Ishikawa (cell line): ENCODE measurements around the gene RBSN.

ENCODE experiments used
- CEBPB ChIP-seq: IDR thresholded peaks from 2 replicates; pipeline ENCODE4 v1.6.1; 2012
- CREB1 ChIP-seq: IDR thresholded peaks from 2 replicates; pipeline ENCODE4 v1.6.1; 2012; ENCODE audit warnings: low read depth
- EGR1 ChIP-seq: IDR thresholded peaks from 2 replicates; pipeline ENCODE4 v1.6.1; 2012
- EP300 ChIP-seq: IDR thresholded peaks from 2 replicates; pipeline ENCODE4 v1.6.1; 2012; ENCODE audit warnings: borderline replicate concordance
- FOXM1 ChIP-seq: IDR thresholded peaks from 2 replicates; pipeline ENCODE4 v1.6.1; 2012; ENCODE audit warnings: low read depth, borderline replicate concordance
- NFIC ChIP-seq: IDR thresholded peaks from 2 replicates; pipeline ENCODE4 v1.6.1; 2012
- RAD21 ChIP-seq: IDR thresholded peaks from 2 replicates; pipeline ENCODE4 v1.6.1; 2012; ENCODE audit warnings: low read depth
- TAF1 ChIP-seq: IDR thresholded peaks from 2 replicates; pipeline ENCODE4 v1.6.1; 2012; ENCODE audit warnings: low read depth, mild to moderate bottlenecking
- TCF12 ChIP-seq: IDR thresholded peaks from 2 replicates; pipeline ENCODE4 v1.6.1; 2012; ENCODE audit warnings: low read depth
- TEAD4 ChIP-seq: IDR thresholded peaks from 2 replicates; pipeline ENCODE4 v1.6.1; 2012
- YY1 ChIP-seq: IDR thresholded peaks from 2 replicates; pipeline ENCODE4 v1.6.1; 2012; ENCODE audit warnings: low read depth
- ZBTB7A ChIP-seq: IDR thresholded peaks from 2 replicates; pipeline ENCODE4 v1.6.1; 2012; ENCODE audit warnings: low read depth
- TF ChIP-seq, protein P1 (sequence below): IDR thresholded peaks from 2 replicates; pipeline ENCODE4 v1.6.1; 2012
- TF ChIP-seq, protein P2 (sequence below): IDR thresholded peaks from 2 replicates; pipeline ENCODE4 v1.6.1; 2012; ENCODE audit warnings: low read depth, mild to moderate bottlenecking
- TF ChIP-seq, protein P3 (sequence below): IDR thresholded peaks from 2 replicates; pipeline ENCODE4 v1.6.1; 2012

The RBSN gene

DNA sequence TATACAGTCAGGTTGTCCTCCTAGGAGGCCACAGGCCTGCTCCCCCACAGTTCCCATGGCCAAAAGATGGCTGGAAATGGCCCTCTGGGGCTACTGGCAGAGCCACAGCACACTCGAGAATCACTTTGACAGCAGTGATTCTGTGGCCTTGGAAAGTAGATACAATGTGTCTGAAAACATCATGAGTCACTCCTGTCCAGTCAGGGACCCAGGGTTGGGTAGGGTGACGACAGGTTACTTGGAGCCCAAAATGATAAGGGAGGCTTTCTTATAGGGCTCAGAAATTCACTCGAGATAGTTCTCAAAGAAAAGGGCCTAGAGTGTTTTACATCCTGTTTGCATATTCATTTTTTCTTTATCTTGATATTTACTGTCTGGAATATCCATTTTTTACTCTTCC is 58.1 kb downstream of the RBSN start:
- TF ChIP-seq EP300 (no peak), TEAD4 (no peak), RAD21 (no peak), CREB1 (no peak), CEBPB (no peak), FOXM1 (no peak), TCF12 (no peak), TAF1 (no peak), ZBTB7A (no peak), YY1 (no peak), NFIC (no peak), EGR1 (no peak)
- TF ChIP-seq, protein P1, sequence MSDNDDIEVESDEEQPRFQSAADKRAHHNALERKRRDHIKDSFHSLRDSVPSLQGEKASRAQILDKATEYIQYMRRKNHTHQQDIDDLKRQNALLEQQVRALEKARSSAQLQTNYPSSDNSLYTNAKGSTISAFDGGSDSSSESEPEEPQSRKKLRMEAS: no peak
- TF ChIP-seq, protein P2, sequence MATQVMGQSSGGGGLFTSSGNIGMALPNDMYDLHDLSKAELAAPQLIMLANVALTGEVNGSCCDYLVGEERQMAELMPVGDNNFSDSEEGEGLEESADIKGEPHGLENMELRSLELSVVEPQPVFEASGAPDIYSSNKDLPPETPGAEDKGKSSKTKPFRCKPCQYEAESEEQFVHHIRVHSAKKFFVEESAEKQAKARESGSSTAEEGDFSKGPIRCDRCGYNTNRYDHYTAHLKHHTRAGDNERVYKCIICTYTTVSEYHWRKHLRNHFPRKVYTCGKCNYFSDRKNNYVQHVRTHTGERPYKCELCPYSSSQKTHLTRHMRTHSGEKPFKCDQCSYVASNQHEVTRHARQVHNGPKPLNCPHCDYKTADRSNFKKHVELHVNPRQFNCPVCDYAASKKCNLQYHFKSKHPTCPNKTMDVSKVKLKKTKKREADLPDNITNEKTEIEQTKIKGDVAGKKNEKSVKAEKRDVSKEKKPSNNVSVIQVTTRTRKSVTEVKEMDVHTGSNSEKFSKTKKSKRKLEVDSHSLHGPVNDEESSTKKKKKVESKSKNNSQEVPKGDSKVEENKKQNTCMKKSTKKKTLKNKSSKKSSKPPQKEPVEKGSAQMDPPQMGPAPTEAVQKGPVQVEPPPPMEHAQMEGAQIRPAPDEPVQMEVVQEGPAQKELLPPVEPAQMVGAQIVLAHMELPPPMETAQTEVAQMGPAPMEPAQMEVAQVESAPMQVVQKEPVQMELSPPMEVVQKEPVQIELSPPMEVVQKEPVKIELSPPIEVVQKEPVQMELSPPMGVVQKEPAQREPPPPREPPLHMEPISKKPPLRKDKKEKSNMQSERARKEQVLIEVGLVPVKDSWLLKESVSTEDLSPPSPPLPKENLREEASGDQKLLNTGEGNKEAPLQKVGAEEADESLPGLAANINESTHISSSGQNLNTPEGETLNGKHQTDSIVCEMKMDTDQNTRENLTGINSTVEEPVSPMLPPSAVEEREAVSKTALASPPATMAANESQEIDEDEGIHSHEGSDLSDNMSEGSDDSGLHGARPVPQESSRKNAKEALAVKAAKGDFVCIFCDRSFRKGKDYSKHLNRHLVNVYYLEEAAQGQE: no peak
- TF ChIP-seq, protein P3, sequence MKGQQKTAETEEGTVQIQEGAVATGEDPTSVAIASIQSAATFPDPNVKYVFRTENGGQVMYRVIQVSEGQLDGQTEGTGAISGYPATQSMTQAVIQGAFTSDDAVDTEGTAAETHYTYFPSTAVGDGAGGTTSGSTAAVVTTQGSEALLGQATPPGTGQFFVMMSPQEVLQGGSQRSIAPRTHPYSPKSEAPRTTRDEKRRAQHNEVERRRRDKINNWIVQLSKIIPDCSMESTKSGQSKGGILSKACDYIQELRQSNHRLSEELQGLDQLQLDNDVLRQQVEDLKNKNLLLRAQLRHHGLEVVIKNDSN: no peak

DNA sequence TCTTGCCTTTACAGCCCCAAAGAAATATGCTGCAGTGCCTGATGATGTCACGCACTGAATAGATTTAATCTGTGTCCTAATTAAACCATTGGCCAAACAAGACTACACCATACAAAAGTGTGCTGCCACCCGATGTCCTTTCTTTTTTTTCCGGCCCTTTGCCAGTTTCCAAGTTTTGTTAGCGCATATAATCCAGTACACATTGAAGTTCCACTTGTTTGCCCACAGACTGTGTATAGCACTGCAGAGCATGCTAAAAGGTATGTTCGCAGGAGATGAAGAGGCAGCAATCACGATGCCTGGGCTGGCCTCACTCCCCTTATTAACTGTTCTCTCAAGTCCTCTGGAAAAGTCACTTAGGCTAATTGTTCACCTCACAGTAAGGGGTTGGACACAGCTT is 60.6 kb downstream of the RBSN start:
- TF ChIP-seq, protein P1: no peak
- TF ChIP-seq, protein P3: no peak
- TF ChIP-seq TAF1 (no peak), EGR1 (no peak), RAD21 (no peak), CREB1 (no peak)

DNA sequence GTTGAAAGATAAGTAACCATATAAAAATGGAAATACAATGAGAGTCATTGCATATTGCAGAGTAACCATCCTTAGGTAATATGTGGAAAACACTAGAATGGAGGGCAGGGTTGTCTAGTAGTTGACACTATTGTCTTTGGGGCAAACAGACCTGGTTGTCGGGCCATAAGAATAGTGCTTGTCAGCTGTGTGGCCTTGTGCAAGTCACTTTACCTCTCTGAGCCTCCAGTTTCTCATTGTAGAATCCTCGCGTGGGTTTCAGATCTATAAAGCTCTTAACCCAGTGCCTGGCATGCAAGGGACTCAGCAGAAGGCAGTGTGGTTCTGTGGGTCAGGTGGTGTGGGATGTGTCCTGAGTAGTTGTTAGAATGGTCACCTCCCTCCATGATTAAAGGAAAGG is 65.8 kb downstream of the RBSN start:
- TF ChIP-seq CREB1 (no peak), FOXM1 (no peak), CEBPB (no peak), EP300 (no peak), YY1 (no peak), EGR1 (no peak), TEAD4 (no peak), RAD21 (no peak), TAF1 (no peak), TCF12 (no peak)
- TF ChIP-seq, protein P3: no peak
- TF ChIP-seq, protein P2: no peak
- TF ChIP-seq, protein P1: no peak

DNA sequence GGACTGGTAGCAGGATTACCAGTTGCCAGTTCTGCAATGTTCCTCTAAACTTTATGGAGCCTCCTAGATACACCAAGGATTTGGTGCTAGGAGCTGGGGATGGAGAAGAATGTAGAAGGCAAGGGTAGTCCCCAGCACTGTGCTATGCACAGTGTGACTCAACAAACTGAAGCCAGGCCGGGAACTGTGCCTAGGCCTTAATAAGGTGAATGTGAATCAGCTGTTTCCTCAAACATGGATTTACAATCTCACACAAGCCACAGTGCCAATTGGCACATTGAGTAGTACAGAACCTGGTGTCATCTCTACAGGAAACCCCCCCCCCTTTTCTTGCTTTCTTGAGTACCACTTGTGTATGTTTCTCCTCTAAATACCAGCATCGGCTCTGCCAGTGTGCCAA is 66.3 kb downstream of the RBSN start:
- TF ChIP-seq FOXM1: no peak
- TF ChIP-seq, protein P3: no peak
- no peak for TF ChIP-seq ZBTB7A
- no peak for TF ChIP-seq RAD21
- TF ChIP-seq NFIC: no peak
- TF ChIP-seq TAF1: no peak
- TF ChIP-seq, protein P1: no peak
- TF ChIP-seq CEBPB: no peak
- no peak for TF ChIP-seq EGR1
- no peak for TF ChIP-seq TCF12
- TF ChIP-seq, protein P2: no peak
- TF ChIP-seq YY1: no peak
- TF ChIP-seq TEAD4: no peak
- TF ChIP-seq CREB1: no peak
- TF ChIP-seq EP300: no peak
